Measurements from ENCODE around the gene KIAA0040.

DNA sequence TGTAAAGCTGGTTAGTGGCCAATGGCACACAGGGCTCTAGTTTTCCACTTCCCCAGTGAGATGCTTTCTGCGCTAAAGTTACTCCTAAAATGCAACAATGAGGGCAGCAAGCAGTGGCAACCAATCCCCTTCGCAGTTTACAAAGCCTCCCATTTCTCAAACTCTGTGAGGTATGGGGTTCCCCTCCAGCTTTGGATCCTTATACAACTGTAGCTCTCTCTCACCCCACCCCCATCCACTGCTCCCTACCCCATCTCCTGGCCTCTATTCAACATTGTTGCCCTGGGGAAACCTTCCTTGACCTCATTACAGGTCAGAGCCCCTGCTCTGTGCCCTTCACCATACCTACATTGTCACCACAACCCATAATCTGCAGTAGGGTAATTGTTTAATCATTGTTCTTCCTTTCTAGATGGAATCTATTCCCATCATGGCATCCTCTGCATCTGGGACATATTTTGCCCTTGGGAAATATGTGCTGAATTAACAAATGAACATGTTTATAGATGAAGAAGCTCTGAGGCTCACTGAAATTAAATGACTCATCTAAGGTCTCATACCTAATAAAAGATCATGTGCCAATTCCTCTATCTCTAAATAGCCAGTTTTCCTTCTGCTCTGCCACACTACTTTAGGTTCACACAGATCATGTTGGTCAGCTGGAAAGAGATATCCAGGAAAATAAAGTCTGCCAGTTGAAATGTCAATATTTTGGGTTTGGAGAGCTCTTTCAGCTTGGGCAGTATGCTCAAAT lies 12.6 kb downstream of the KIAA0040 start:
- TF ChIP-seq, protein P1, sequence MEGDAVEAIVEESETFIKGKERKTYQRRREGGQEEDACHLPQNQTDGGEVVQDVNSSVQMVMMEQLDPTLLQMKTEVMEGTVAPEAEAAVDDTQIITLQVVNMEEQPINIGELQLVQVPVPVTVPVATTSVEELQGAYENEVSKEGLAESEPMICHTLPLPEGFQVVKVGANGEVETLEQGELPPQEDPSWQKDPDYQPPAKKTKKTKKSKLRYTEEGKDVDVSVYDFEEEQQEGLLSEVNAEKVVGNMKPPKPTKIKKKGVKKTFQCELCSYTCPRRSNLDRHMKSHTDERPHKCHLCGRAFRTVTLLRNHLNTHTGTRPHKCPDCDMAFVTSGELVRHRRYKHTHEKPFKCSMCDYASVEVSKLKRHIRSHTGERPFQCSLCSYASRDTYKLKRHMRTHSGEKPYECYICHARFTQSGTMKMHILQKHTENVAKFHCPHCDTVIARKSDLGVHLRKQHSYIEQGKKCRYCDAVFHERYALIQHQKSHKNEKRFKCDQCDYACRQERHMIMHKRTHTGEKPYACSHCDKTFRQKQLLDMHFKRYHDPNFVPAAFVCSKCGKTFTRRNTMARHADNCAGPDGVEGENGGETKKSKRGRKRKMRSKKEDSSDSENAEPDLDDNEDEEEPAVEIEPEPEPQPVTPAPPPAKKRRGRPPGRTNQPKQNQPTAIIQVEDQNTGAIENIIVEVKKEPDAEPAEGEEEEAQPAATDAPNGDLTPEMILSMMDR (IDR thresholded peaks at IDR 0.05): no peak
- TF ChIP-seq EP300 (IDR thresholded peaks at IDR 0.05) (no peak), POLR2A (IDR thresholded peaks at IDR 0.05) (no peak), POLR2AphosphoS5 (IDR thresholded peaks at IDR 0.05) (no peak)
